Measurements from ENCODE around the gene PRKCE. TPM values are rescaled to one million over a fixed set of nuclear protein-coding genes. Genes with fewer than 3 reads are reported as not detected.

The PRKCE gene
- polyA plus RNA-seq, 1 of the 3 experiments (the other 2 are of a cell fraction) = 16.3 TPM

GRCh38 chr2:45942237-45942738 lies 290.8 kb downstream of the PRKCE start:
- Histone ChIP-seq H2AFZ (ENCODE audit: low read depth) (no peak overlapping the region), H3K27ac (ENCODE audit: low read depth in 2 of 2, low read length in 1 of 2) (no peak overlapping the region), H3K9ac (no peak overlapping the region), H3K4me2 (no peak overlapping the region), H3K79me2 (ENCODE audit: insufficient read depth) (no peaks in the 10 kb centered on the region), H3K4me3 (ENCODE audit: low read depth in 2 of 2, low read length in 1 of 2) (no peak overlapping the region), H3K9me3 (no peaks in the 10 kb centered on the region), H3K4me1 (ENCODE audit: control insufficient read depth in 1 of 2, insufficient read depth in 2 of 2, low read depth in 1 of 2, low read length in 1 of 2) (peaks cover 8 to 42% of the 10 kb centered on the region in 2 experiments), H3K9me2 (no peaks in the 10 kb centered on the region), H3K27me3 (ENCODE audit: insufficient read depth) (no peaks in the 10 kb centered on the region), H3F3A (replicated peaks; ENCODE audit: insufficient read depth) (peaks cover 16% of the 10 kb centered on the region), H4K20me1 (ENCODE audit: insufficient read depth) (0 out of 2 replicates have a peak, but pooled peaks cover 9% of the 10 kb centered on the region), H3K36me3 (replicated peaks in 1 of 2; ENCODE audit: control insufficient read depth in 1 of 2, insufficient read depth in 2 of 2, low read length in 1 of 2) (no peaks in the 10 kb centered on the region)
- POLR2A ChIA-PET = no interaction called here
- TF ChIP-seq RCOR1 (IDR thresholded peaks at IDR 0.05; ENCODE audit: low read length) (no peak), RAD21 (IDR thresholded peaks at IDR 0.05; ENCODE audit: low read length) (no peak), TEAD4 (IDR thresholded peaks at IDR 0.05; ENCODE audit: borderline replicate concordance, insufficient read depth) (no peak), CTCF (IDR thresholded peaks at IDR 0.05) (no peak), EP300 (IDR thresholded peaks at IDR 0.05; ENCODE audit: borderline replicate concordance in 1 of 2, low read depth in 1 of 2, low read length in 1 of 2) (no peak), YY1 (IDR thresholded peaks at IDR 0.05; ENCODE audit: low read depth) (no peak), CHD2 (IDR thresholded peaks at IDR 0.05; ENCODE audit: low read length, partially characterized antibody) (no peak), JUND (IDR thresholded peaks at IDR 0.05) (no peak), EZH2phosphoT487 (IDR thresholded peaks at IDR 0.05; ENCODE audit: borderline replicate concordance, low read depth) (no peak), GATA2 (CRISPR knock-in tag; IDR thresholded peaks at IDR 0.05) (no peak)
- TF ChIP-seq, protein P1, sequence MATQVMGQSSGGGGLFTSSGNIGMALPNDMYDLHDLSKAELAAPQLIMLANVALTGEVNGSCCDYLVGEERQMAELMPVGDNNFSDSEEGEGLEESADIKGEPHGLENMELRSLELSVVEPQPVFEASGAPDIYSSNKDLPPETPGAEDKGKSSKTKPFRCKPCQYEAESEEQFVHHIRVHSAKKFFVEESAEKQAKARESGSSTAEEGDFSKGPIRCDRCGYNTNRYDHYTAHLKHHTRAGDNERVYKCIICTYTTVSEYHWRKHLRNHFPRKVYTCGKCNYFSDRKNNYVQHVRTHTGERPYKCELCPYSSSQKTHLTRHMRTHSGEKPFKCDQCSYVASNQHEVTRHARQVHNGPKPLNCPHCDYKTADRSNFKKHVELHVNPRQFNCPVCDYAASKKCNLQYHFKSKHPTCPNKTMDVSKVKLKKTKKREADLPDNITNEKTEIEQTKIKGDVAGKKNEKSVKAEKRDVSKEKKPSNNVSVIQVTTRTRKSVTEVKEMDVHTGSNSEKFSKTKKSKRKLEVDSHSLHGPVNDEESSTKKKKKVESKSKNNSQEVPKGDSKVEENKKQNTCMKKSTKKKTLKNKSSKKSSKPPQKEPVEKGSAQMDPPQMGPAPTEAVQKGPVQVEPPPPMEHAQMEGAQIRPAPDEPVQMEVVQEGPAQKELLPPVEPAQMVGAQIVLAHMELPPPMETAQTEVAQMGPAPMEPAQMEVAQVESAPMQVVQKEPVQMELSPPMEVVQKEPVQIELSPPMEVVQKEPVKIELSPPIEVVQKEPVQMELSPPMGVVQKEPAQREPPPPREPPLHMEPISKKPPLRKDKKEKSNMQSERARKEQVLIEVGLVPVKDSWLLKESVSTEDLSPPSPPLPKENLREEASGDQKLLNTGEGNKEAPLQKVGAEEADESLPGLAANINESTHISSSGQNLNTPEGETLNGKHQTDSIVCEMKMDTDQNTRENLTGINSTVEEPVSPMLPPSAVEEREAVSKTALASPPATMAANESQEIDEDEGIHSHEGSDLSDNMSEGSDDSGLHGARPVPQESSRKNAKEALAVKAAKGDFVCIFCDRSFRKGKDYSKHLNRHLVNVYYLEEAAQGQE (IDR thresholded peaks at IDR 0.05; ENCODE audit: low read depth, low read length) = no peak
- no peak for DNase-seq
- CTCF ChIA-PET = interaction anchor here (1.0 to 1.9 kb wide), 7 partner anchors 12 to 299 kb away, joined by 3 to 9 read pairs (median 5); partner anchors contain the start of gene PRKCE
- 88% methylated on average over 9 of the region's 9 CpGs for WGBS (ENCODE audit: low lambda C conversion rate)

All from SK-N-SH (cell line).